Osteoblast (primary cell): Measurements from ENCODE around the gene BCL2. TPM values are rescaled to one million over a fixed set of nuclear protein-coding genes. Genes with fewer than 3 reads are reported as not detected.

ENCODE experiments used
- DNase-seq: peaks from one replicate; pipeline ENCODE4 v3.0.0; 2011; ENCODE audit warnings: low spot score, mixed read lengths; ENCODE audit not compliant: insufficient read length; ENCODE audit errors: missing footprints
- H2AFZ ChIP-seq: 2 replicates; pipeline ENCODE4 v1.6.0; 2011; ENCODE audit warnings: mild to moderate bottlenecking, low read length
- H3K27ac ChIP-seq: 2 replicates; pipeline ENCODE4 v1.5.1; 2011; ENCODE audit warnings: mild to moderate bottlenecking, low read depth, low read length, moderate library complexity
- H3K27me3 ChIP-seq: 2 replicates; pipeline ENCODE4 v1.6.0; 2012; ENCODE audit warnings: mild to moderate bottlenecking, control low read depth, inconsistent platforms, low read length, moderate library complexity; ENCODE audit not compliant: insufficient read depth
- H3K36me3 ChIP-seq: 2 replicates; pipeline ENCODE4 v1.5.1; 2011; ENCODE audit warnings: mild to moderate bottlenecking, low read length, control low read depth, moderate library complexity; ENCODE audit not compliant: insufficient read depth
- H3K4me1 ChIP-seq: 2 replicates; pipeline ENCODE4 v1.5.1; 2011; ENCODE audit warnings: mild to moderate bottlenecking, low read length, control low read depth, moderate library complexity; ENCODE audit not compliant: insufficient read depth
- H3K4me2 ChIP-seq: 2 replicates; pipeline ENCODE4 v1.6.0; 2011; ENCODE audit warnings: mild to moderate bottlenecking, low read length; ENCODE audit not compliant: insufficient read depth
- H3K4me3 ChIP-seq: fragments of 200-600 bp; sonication (generic); 3 replicates; pipeline ENCODE4 v1.5.1; 2012; ENCODE audit warnings: mild to moderate bottlenecking, low read length, inconsistent platforms; ENCODE audit not compliant: insufficient read depth
- H3K79me2 ChIP-seq: 2 replicates; pipeline ENCODE4 v1.6.0; 2012; ENCODE audit warnings: mild to moderate bottlenecking, low read length, control low read depth, inconsistent platforms; ENCODE audit not compliant: insufficient read depth
- H3K9me3 ChIP-seq: 2 replicates; pipeline ENCODE4 v1.5.1; 2011; ENCODE audit warnings: low read depth, low read length, control low read depth
- H4K20me1 ChIP-seq: 2 replicates; pipeline ENCODE4 v1.6.0; 2012; ENCODE audit warnings: mild to moderate bottlenecking, low read length, control low read depth; ENCODE audit not compliant: insufficient read depth
- CTCF ChIP-seq: IDR thresholded peaks from 2 replicates; pipeline ENCODE4 v1.5.1; 2011; ENCODE audit warnings: mild to moderate bottlenecking, low read depth, low read length, moderate library complexity; ENCODE audit errors: extremely low read depth
- total RNA-seq: library from RNA; depleted of rRNA; stranded (reverse); fragments of >200 nt; gene quantifications from 2 replicates; pipeline ENCODE4 v1.2.3, GENCODE V29; 2012

BCL2 gene
- total RNA-seq: 10.6 and 11.9 TPM in 2 replicates

GRCh38 chr18:63319383-63320122, at the start of gene BCL2:
TSS of gene BCL2 (minus strand) at chr18:63319769.
- Histone ChIP-seq H4K20me1 (no peaks in the 10 kb centered on the region), H3K9me3 (no peaks in the 10 kb centered on the region), H3K27me3 (peaks cover 26% of the 10 kb centered on the region), H3K79me2 (no peaks in the 10 kb centered on the region), H3K4me2 (peak within 1 kb of the TSS; percentile 90), H3K27ac (no peak within 1 kb of the TSS), H3K36me3 (no peaks in the 10 kb centered on the region), H3K4me3 (peak within 1 kb of the TSS; percentile 73), H3K4me1 (peaks cover 16% of the 10 kb centered on the region), H2AFZ (peak within 1 kb of the TSS; percentile 86)
- no peak for TF ChIP-seq CTCF
- peak; percentile 73 for DNase-seq

- Histone ChIP-seq H3K27me3 (no peaks in the 10 kb centered on the region), H4K20me1 (peaks cover 12% of the 10 kb centered on the region), H3K36me3 (no peaks in the 10 kb centered on the region), H3K9me3 (no peaks in the 10 kb centered on the region), H3K4me3 (peak overlapping the region; percentile 97), H3K4me2 (peak overlapping the region; percentile 91), H3K27ac (no peak overlapping the region), H3K4me1 (peaks cover 21% of the 10 kb centered on the region), H2AFZ (peak overlapping the region; percentile 32), H3K79me2 (peaks cover 34% of the 10 kb centered on the region)
- no peak for DNase-seq
- TF ChIP-seq CTCF: no peak
Observed at GRCh38 chr18:63368611-63369010, 49.0 kb upstream of the BCL2 start.

- Histone ChIP-seq H3K4me3 (peak within 1 kb of the TSS; percentile 97), H3K4me2 (peak within 1 kb of the TSS; percentile 91), H2AFZ (peak within 1 kb of the TSS; percentile 99), H3K27ac (peak within 1 kb of the TSS; percentile 87), H3K36me3 (peaks cover 6% of the 10 kb centered on the region), H4K20me1 (peaks cover 12% of the 10 kb centered on the region), H3K9me3 (no peaks in the 10 kb centered on the region), H3K79me2 (peaks cover 43% of the 10 kb centered on the region), H3K4me1 (peaks cover 21% of the 10 kb centered on the region), H3K27me3 (no peaks in the 10 kb centered on the region)
- no peak for TF ChIP-seq CTCF
- peak; percentile 99 for DNase-seq
Observed at GRCh38 chr18:63367053-63367953, 47.7 kb upstream of the BCL2 start, which contains the start of gene KDSR. TSS of gene KDSR (minus strand) at chr18:63367206. CDS start at chr18:63367118, 88 bp downstream.
